ENCODE measurements around the gene JMJD1C.
"Not testable (repeated sequence)": the region's sequence is repeated elsewhere in the genome, so short reads cannot be mapped to it uniquely, and the experiment has no call there.

JMJD1C gene

GRCh38 chr10:63256009-63256773 is 209.6 kb downstream of the JMJD1C start:
- DNase-seq, result no peak

GRCh38 chr10:63255316-63255715 is 210.5 kb downstream of the JMJD1C start:
- DNase-seq, result no peak

- no peak for DNase-seq
Measured at GRCh38 chr10:63253040-63253439, 212.7 kb downstream of the JMJD1C start.

- DNase-seq, result no peak
Measured at GRCh38 chr10:63252095-63252762, 213.5 kb downstream of the JMJD1C start.

- no peak for DNase-seq
Measured at GRCh38 chr10:63250032-63250431, 215.7 kb downstream of the JMJD1C start.

- no peak for DNase-seq
Measured at GRCh38 chr10:63247771-63248170, 218.0 kb downstream of the JMJD1C start.

GRCh38 chr10:63246356-63246755 is 219.4 kb downstream of the JMJD1C start:
- DNase-seq, result no peak

- no peak for DNase-seq
Measured at GRCh38 chr10:63241841-63242281, 223.9 kb downstream of the JMJD1C start.

- no peak for DNase-seq
Measured at GRCh38 chr10:63240807-63241206, 225.0 kb downstream of the JMJD1C start.

GRCh38 chr10:63238501-63238900 is 227.3 kb downstream of the JMJD1C start:
- DNase-seq, result no peak

- no peak for DNase-seq
Measured at GRCh38 chr10:63237396-63237795, 228.4 kb downstream of the JMJD1C start.

- no peak for DNase-seq
Measured at GRCh38 chr10:63236113-63236935, 229.5 kb downstream of the JMJD1C start.

- not testable (repeated sequence) for DNase-seq
Measured at GRCh38 chr10:63235136-63235535, 230.6 kb downstream of the JMJD1C start.

- DNase-seq, result no peak
Measured at GRCh38 chr10:63229161-63229560, 236.6 kb downstream of the JMJD1C start.

- DNase-seq, result no peak
Measured at GRCh38 chr10:63228237-63228636, 237.5 kb downstream of the JMJD1C start.

- no peak for DNase-seq
Measured at GRCh38 chr10:63227207-63227895, 238.4 kb downstream of the JMJD1C start.

- DNase-seq, result no peak
Measured at GRCh38 chr10:63224241-63224640, 241.5 kb downstream of the JMJD1C start.

- DNase-seq, result no peak
Measured at GRCh38 chr10:63221950-63222349, 243.8 kb downstream of the JMJD1C start.

GRCh38 chr10:63219749-63220148 is 246.0 kb downstream of the JMJD1C start:
- no peak for DNase-seq

GRCh38 chr10:63217120-63217605 is 248.6 kb downstream of the JMJD1C start:
- peak; percentile 7 for DNase-seq

GRCh38 chr10:63214571-63214970 is 251.2 kb downstream of the JMJD1C start:
- DNase-seq, result no peak

- no peak for DNase-seq
Measured at GRCh38 chr10:63213489-63213888, 252.3 kb downstream of the JMJD1C start.
